ENCODE data around the gene CMTM1.
"Not testable (repeated sequence)": the region's sequence is repeated elsewhere in the genome, so short reads cannot be mapped to it uniquely, and the experiment has no call there.

Gene CMTM1

GRCh38 chr16:66594739-66595138 is 28.5 kb downstream of the CMTM1 start:
- no peak for DNase-seq

- DNase-seq = not testable (repeated sequence)
These were observed 30.3 kb downstream of the CMTM1 start for GRCh38 chr16:66596559-66596958.

GRCh38 chr16:66596986-66597848 is 31.0 kb downstream of the CMTM1 start:
- no peak for DNase-seq

GRCh38 chr16:66598111-66598510 is 31.9 kb downstream of the CMTM1 start:
- DNase-seq = no peak

- DNase-seq = no peak
These were observed 33.5 kb downstream of the CMTM1 start for GRCh38 chr16:66599726-66600125.

GRCh38 chr16:66600477-66600876 is 34.2 kb downstream of the CMTM1 start:
- no peak for DNase-seq

GRCh38 chr16:66601471-66601870 is 35.2 kb downstream of the CMTM1 start:
- no peak for DNase-seq

GRCh38 chr16:66603537-66604375 is 37.5 kb downstream of the CMTM1 start:
- DNase-seq = no peak

- DNase-seq = peak; percentile 87
These were observed 38.3 kb downstream of the CMTM1 start, which contains the start of gene CMTM3 for GRCh38 chr16:66604376-66605176. CMTM3 (plus strand) TSS chr16:66604704; CDS start chr16:66604806, 102 bp downstream.

- DNase-seq = peak; percentile 73
These were observed 39.1 kb downstream of the CMTM1 start for GRCh38 chr16:66605177-66605978.

- no peak for DNase-seq
These were observed 39.9 kb downstream of the CMTM1 start for GRCh38 chr16:66605979-66606751.

- peak; percentile 91 for DNase-seq
These were observed 42.3 kb downstream of the CMTM1 start for GRCh38 chr16:66608241-66609138.

GRCh38 chr16:66609139-66609510 is 42.9 kb downstream of the CMTM1 start:
- DNase-seq = no peak

GRCh38 chr16:66610111-66610820 is 44.0 kb downstream of the CMTM1 start:
- no peak for DNase-seq

- not testable (repeated sequence) for DNase-seq
These were observed 45.7 kb downstream of the CMTM1 start for GRCh38 chr16:66611911-66612310.

- DNase-seq = no peak
These were observed 46.2 kb downstream of the CMTM1 start for GRCh38 chr16:66612422-66612821.

- DNase-seq = no peak
These were observed 48.0 kb downstream of the CMTM1 start for GRCh38 chr16:66614161-66614802.

GRCh38 chr16:66616169-66616568 is 49.9 kb downstream of the CMTM1 start:
- no peak for DNase-seq

GRCh38 chr16:66616592-66616991 is 50.4 kb downstream of the CMTM1 start:
- DNase-seq = no peak
